Stimulated activated CD8-positive, alpha-beta memory T cell treated with anti-CD3 and anti-CD28 coated beads, Interleukin-4, amount 100 ng/mL, for 24 hours (primary cell): ENCODE measurements around the gene KRT2.

Experiments
- DNase-seq: peaks from one replicate; pipeline ENCODE4 v3.0.0-alpha.2; 2020; ENCODE audit warnings: low read depth

Gene KRT2

DNA sequence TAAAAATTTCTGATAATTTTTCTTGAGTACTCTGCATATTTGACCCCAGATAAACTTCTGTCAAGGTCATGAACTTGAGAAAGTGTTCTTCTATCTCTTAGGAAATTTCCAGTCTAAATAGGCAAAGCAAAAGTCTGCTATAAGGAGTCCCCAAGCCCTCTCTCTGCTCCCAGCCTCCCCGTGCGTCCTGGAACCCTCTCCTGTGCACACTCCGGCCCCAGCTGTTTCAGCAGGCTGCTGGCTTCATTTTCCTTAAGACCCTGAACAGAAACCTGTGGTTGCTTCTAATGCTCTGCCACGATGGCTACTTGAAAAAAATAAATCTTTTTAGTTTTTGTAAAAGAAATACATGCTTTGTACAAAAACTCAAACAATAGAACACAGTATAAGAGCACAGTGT is 14.7 kb downstream of the KRT2 start:
- DNase-seq, result no peak

DNA sequence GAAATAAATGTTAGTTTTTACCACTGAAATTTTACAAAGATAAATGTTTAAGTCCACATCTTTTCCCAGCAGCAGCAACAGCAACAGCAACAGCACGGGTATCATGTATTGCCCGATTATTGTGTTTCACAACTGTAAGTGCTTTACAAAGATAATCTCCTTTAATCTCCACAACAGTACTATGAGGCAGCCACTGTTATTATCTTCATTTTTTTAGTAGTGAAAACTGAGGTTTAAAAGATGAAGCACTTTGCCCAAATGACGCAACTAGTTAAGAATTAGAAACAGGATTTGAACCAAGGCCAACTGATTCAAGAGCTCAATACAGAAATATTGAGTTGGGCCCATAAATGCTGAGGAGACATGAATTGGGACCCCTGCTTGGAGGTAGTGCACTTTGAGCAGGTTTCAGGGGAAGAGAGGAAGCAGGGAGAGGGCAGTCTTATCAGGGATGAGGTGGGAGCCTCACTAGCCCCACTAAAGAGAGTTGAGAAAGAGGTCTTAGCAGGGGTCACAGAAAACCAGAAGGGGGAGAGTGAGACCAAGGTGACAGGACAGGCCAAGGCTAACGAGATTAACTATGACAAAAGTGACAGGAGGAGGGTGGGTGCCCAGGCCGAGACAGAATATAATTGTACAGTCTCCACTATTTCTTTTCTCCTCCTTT is 15.3 kb downstream of the KRT2 start:
- DNase-seq, result no peak

DNA sequence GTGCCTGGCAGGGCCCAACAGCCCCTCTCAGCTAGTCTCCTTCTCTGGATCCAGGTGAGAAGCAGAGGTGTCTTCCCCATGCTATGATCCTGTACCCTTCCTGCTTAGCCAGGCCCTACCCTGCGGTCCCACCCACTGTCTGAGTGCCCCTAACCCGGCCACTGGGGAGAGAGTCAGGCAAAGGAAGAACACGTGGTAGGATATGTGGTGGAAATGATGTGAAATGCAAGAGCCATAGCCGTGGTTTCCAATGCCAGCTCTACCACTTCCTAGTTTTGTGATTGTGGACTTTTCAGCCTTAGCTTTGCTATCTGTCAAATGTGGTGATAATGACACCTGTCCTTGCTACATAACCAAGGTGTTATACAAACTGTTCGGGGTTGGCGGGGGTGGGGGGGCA is 15.8 kb downstream of the KRT2 start:
- DNase-seq, result no peak

DNA sequence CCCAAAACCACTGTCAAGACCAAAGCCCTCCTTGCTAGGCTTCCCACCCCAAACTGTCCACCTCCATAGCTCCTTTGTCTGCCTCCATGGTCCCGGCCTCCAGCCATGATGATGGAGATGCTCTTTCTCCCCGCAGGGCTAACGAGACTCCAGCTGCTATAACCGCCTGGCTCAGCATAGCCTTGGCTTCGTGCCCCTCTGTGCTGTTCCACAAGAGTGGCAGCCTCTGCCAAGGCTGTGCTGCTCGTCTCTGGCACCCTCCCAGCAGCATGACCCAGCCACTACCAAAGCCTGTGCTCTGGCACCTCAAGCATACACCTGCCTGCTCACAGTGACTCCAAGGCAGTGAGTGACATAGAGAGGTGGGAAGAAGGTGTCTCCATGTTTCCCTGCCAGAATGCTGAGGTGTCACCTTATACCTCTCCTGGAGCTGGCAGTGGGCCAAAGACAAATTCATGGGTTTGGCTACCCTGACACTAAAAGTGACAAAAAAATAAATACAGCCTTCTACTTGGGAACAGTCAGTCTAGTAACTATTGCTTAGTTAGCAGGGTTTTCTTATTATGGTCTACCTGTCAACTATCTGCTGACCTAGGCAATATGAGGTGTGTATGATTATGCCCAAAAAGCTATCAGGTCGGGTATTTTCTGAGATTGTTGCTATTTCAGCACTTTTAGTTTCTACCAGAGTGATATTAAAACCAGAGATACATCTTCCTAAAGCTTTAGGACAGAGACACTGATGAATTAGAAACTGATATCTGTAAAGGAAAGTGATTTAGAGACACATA is 17.6 kb downstream of the KRT2 start:
- DNase-seq, result no peak

DNA sequence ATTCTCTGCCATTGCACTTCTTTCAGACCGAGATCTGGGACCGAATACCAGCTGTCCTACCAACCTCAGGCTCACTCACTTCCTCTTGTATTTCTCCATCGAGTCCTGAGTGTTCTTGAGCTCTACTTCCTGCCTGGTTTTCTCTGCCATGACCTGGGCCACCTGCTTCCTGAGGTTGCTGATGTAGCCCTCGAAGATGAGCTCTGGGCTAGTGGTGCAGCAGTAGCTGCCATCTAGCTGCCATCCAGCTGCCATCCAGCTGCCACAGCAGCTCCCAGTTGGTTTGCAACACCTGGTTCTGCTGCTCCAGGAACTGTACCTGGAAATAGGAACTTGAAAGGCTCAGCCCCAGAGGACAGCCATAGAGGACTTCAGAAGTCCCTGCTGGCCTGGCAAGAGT is 18.6 kb downstream of the KRT2 start:
- DNase-seq, result no peak

DNA sequence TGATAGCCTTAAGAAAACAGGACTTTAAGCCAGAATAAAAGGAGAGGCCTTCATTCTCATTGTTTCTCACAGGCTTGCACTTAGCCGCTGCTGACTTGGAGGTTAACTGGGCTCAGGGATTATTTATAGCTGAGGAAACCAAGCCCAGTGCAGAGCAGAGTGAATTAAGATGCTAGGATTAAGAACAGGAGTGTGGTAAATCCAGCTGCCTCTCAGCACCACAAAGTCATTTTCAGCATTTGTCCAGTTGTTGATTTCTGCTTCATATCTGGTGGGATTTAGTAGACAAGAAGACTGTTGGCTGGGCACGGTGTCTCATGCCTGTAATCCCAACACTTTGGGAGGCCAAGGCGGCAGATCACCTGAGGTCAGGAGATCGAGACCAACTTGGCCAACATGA is 19.4 kb downstream of the KRT2 start:
- no peak for DNase-seq

DNA sequence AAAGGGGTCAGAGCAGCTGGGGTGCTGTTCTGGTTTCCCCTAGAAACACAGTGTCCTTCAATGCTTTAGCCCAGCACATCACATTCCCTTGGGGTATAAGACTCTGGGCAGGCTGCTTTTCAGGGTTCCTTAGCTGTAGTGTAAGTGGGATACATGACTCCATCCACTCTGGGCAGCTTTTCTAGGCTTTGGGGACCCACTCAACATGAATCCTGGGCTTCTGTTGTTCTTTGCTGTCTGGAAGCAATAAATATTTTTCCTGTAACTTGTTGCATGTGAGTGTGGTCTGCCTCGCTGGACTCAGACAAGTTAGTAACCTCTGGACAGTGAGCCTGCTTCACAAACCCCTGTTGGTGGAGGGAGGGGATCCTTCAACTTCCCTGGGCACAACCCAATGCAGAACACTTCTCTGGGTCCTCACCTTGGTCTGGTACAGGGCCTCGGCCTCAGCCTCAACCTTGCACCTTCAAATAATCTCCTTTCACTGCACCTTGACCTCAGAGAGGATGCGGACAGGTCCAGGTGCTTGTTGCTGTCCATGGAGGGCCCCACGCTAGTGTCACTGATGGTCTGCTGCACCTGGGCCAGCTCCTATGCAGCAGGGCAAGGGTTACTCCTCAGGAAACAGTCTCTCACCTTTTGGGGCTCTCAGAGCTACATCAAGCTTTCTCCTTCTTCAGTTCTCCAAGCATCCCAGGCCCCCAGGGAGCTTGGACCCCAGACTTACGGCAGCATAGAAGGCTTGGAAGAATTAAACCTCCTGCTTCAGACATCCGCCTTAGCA is 20.1 kb downstream of the KRT2 start:
- DNase-seq, result no peak

DNA sequence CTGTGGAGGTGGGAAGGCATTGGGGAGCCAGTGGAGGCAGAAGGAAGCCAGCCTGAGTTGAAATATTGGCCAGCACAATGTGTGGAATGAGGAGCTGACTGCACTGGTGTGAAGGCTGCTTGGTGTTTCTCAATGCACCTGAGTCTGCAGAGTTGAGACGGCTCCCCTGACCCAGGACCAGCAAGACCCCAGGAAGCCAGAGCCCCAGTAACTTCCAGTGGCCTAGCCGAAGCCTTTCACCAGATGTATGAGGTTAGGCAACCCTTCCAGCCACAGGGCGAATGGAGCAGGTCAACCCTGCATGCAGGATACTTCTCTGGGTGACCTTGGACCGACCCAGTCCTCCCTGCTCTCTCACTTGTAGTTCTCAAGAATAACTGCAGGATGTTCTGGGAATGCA is 20.7 kb downstream of the KRT2 start:
- no peak for DNase-seq

DNA sequence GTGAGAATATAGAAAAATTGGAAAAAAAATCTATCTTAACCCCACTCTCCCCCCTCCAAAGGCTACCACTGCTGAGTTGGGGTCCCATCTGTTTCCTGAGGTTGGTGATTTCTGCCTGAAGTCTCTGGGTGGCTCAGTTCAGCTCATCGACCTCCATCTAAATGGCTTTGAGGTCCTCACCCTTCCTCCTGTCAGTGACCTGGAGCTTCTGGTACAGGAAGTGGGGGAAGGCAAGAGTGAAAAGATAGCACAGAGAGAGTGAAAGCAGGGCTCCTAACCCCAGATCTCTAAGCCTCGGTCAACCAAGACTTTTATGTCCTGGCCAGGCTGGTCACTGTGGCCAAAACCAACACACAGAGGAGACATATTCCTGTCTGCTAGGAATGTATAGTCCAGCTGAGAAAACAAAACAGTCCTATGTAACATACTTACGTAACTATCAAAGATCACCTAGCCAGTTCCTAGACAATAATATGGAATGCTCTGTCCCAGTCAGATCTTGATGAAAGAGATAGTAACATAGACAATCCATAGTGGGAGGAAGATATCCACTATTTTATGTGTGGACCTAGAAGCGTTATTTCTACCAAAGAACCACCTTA is 21.3 kb downstream of the KRT2 start:
- no peak for DNase-seq

DNA sequence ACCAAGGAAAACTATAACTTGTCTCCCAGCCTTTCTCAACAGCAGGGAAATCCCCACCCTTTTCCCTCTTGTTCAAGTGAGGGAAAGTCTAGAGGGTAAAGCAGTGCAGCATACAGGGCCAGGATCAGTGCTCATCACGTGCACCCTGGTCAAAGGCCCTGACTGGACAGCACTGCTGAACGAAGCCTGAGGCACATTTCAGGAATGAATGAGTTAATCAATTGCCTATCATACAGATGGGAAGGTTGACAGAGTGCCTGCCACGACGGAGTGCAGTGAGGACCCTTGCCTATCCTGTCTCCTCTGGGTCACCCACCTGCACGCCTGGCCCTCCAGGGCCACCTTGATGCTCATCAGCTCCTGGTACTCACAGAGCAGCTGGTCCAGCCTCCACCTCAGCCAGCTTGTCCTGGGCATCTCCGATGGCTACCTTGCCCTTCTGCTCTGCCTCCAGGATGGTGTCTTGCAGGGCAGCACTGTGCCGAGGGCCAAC is 22.0 kb downstream of the KRT2 start:
- DNase-seq, result no peak

DNA sequence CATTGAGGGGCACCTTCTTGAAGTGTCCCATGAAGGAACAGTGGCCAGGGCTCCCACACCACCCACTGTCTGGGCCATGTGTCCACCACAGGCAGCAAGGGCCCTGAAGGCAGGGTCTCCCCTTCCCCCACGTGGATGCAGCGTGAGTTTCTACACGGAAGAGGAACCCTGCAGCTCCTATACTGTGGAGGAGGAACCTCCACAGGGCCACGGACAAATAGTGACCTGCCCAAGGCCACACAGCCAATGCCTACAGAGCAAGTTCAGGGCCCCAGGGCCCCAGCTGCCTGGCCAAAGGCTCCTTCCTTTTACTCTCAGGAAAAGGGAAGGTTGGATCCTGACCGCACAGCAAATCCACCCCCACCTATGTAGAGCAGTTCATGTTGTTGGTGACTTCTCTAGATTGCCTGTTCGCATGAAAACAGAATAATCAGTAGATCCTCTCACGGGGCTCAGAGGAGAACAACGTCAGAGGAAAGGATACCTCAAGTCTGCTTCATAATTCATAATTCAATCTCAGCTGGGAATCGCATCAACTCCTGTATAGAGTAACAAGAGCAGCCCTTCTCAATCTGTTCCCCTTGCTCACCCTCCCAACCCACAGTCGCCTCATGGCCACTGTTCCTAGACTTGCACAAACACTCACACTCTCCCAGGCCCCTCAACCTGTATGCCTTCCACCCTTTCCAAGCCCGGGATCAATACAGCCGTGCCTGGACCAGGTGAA is 22.6 kb downstream of the KRT2 start:
- no peak for DNase-seq

DNA sequence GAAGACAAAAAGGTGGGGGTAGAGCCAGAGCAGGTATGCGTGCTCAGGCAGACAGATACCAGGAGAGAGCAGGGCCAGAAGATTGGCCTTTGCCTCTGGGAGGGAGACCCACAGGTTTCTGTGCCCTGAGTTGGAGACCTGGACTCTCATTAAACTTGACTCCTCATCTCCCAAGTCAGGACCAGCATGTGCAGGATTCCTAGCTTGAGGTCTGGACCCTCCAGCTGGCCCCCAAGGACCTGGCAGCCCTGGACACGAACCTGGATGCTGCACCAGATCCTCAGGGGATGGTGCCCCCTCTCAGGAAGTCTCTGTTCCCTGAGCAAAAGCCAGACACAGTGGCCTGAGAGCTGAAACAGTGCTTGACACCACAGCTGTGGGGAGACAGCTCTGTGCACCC is 23.2 kb downstream of the KRT2 start:
- no peak for DNase-seq

DNA sequence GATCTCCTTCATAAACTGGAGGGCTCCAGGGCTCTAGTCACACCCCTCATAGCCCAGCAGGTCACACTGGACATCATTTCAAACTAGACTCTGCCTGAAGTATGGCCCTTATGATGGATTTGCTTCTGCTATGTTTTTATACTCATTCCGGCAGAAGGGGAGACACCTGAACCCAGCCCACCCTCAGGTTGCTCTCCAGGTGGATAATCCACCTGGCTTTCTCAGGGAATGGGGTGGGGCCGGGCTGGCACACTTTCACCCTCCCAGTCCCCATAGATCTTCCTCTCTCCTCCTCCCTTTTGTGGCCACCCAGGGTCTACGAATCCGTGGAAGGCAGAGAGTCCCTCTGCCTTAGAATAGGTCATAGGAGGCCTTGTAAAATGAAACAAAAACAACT is 23.9 kb downstream of the KRT2 start:
- DNase-seq, result no peak

DNA sequence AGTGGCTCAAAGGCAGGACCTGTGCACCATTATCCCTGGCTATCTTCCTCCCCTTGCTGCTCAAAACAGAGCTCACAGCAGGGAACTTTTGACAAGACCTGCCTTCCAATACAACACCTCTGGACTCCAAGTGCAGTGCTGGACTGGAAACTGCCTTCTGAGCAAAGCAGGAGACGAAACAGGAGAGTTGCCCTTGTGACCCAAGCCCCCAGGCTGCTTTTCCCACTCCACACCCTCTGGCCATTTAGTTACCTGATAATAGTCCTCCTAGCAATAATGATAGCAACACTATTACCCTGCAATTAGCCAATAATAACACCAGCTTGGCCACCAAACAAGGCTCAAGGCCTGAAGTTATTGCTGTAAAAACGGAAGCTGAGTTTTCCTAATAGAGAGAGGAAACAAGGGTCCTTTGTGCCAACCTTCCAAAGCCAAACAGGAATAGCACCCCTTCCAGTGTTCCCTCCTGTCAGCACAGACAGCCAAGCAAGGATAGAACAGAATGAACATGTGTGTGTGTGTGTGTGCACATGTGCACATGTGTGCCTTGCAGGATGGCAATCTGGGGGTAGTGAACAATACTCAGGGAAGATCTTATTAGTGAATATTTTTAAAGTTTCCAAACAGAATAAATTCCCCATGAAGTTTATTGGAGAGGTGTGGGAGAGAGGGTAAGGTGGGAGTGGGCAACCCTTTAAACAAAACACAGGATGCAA is 24.5 kb downstream of the KRT2 start:
- DNase-seq, result no peak

DNA sequence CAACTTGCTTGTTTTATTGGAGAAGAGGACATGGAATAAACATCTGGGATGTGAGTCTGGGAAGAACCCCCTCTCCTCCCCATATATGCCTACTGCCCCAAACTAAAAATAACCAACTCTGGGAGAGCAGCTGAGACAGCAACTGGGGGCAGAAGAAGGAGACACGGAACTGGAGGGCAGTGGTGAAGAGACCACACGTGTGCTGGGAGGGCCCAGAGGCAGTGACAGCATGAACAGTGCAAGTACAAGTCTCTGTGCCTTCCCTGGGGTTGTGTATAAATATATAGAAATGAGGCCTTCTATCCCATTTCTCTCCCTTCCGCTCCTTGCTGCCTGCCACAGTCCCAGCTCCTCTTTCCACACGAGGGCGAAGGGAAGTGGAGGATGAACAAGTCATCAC is 29.7 kb downstream of the KRT2 start:
- DNase-seq, result no peak

DNA sequence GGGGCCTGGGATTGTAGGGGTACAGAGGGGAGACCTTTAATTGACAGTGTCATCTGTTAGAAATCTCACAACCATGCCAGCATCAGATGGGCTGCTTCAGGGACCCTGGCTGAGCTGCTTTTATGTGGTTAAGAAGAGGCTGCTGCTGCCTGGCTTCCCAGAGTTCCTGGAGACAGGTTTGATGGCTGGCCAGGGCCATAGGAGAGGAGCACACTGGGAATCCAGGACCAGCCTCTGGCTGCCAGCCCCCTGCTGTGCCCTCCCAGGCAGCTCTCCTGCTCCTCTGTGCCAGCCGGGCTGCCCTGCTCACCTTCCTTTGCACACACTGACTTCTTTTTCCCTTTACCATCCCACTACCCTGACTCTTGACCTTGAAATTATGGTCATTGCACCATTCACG is 33.1 kb downstream of the KRT2 start:
- no peak for DNase-seq

DNA sequence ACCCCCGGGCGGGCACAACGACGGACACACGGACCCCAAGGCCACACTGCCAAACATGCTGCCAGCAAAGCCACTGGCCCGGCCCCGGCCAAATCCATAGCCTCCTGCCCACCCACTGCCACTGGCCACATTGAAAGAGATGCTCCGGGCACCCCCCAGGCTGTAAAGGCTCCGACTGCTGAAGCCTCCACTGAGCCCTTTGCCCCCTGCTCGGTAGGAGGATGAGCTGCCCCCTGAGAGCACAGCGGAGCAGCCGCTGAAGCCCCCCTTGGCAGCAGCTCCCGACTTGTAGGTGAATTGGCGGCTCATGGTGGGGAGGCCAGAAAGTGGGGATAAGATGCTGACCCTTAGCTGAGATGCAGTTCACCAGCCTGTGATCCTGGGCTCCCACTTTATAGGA is 33.8 kb downstream of the KRT2 start, which contains the start of gene KRT73:
TSS of gene KRT73 (minus strand) at position 344 of the 400 bp plus-strand sequence. CDS start at position 309, 35 bp downstream.
- DNase-seq, result no peak

DNA sequence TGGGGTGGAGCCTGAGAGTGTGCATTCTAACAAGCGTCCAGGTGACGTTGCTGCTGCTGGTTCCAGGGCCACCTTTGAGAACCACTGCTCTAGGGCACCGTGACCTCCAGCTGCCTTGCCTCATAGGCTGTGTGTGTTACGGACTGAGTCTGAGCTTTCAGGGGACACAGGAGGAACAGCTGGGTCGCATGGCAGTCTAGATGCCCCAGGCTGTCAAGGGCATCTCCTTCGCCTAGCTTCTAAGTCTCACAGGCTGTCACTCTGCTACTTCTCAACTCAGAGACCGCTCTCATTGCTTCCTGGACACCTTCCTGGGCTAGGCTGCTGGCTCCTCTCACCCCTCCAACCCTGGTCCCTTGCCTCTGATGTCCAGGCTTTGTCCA is 34.6 kb downstream of the KRT2 start:
- DNase-seq, result no peak

DNA sequence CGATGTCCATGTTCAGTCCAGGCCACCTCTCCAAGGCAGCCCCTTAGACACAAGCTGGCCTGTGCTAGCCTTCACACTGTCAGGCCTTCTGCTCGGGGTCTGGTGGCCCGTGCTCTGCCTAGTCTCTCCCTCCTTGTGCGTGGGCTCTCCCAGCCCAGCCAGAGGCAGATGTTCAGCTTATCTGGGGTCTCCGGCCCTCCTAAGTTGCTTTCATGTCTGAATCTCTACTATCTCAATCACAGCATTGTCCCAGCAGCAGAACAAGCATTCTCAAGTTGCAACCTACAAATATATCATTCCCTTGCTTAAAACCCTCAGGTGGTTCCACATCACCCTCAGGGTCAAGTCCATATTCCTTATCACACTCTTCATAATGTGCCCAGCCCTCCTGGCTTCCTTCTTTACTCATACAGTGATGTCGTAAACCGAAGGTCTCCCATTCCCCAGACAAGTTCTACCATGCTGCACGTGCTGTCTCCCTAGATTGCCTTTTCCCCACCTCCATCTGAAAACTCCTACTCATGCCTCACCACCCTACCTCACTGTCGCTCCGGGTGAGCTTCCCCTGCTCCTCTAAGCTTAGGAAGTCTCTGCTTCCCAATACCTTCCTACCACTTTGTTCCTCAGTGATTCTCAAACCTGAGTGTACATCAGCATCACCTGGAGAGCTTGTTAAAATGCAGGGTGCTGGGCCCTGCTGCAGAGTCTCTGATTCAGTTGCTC is 35.2 kb downstream of the KRT2 start:
- DNase-seq, result no peak

DNA sequence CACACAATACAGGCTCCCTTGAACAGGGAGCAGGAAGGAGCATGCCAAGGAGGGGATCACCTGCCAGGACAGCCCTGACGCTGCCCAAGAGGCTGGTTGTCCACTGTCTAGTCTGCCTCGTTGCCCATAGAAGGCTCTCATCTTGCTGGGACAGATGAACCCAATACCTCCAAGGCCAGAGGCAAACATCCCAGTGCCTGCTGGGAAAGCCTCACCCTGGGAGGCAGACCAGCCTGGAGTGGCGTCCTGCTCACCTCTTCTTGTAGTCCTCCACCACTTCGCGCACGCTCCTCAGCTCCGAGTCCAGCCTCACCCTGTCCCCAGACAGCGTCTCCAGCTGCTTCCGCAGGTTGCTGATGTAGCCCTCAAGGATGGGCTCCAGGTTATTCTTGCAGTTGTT is 36.1 kb downstream of the KRT2 start:
- DNase-seq, result no peak
